Mucosa of descending colon (tissue), 3 donors: ENCODE measurements around the gene VPS29. TPM values are rescaled to one million over a fixed set of nuclear protein-coding genes. Genes with fewer than 3 reads are reported as not detected.

Experiments used
- ATAC-seq: fragments of 200-7000 bp; cut with Tn5 transposase; one replicate; pipeline ENCODE4 v1.9.1; 2020; ENCODE audit warnings: mild to moderate bottlenecking, moderate library complexity
- DNase-seq, 3 donors: peaks; one replicate each; pipeline ENCODE4 v3.0.0-alpha.2; 2020
- H3K36me3 ChIP-seq: fragments of 200-600 bp; one replicate; pipeline ENCODE4 v1.8.0; 2021; ENCODE audit warnings: low read depth, mild to moderate bottlenecking
- H3K4me1 ChIP-seq: fragments of 200-600 bp; one replicate; pipeline ENCODE4 v1.8.0; 2021; ENCODE audit warnings: low read depth, mild to moderate bottlenecking
- H3K4me3 ChIP-seq: fragments of 200-600 bp; one replicate; pipeline ENCODE4 v1.8.0; 2021; ENCODE audit warnings: mild to moderate bottlenecking
- H3K9me3 ChIP-seq: fragments of 200-600 bp; one replicate; pipeline ENCODE4 v1.8.0; 2021; ENCODE audit warnings: mild to moderate bottlenecking
- intact Hi-C, 2 donors: fragments of 100-400 bp; cut with DNase I in 1 of 2; cut with micrococcal nuclease in 1 of 2; formaldehyde crosslinking; loops; one replicate each; pipeline versions ENCODE4 v1.11.0 to v1.11.1; 2022; cut with DNase I, micrococcal nuclease
- long read RNA-seq, 2 donors: library from polyadenylated mRNA; unstranded; transcript quantifications; one replicate each; pipeline ENCODE4 v2.0.0, GENCODE V29; 2019 to 2021
- total RNA-seq, 3 donors: library from RNA; stranded (reverse); fragmentation: NEBNext Ultra II Directional in 2 of 3; extraction: Animal tissue kit (Norgen Biotek cat#: 25700) in 2 of 3; gene quantifications; one replicate each; pipeline versions ENCODE4 v1.2.1 to v1.2.4, GENCODE V29; 2021 to 2023
- TF ChIP-seq, protein P1 (sequence below): fragments of 200-600 bp; IDR thresholded peaks from one replicate; pipeline ENCODE4 v1.8.0; 2022; ENCODE audit warnings: antibody characterized with exemption, mild to moderate bottlenecking
- donor health status: DM: no; HTN: no; CAD: no; lungs with moderate emphysema.
- donor health status: DM: no; HTN: no; CAD: no.
- donor health status: DM: no; HTN: yes; CAD: no.

VPS29 gene
- total RNA-seq = 100 to 1,000 TPM in 2 of 3 donors, 10 to 100 TPM in 1; 99.5 to 127 (median 121) TPM
- long read RNA-seq, donor 1, transcript VPS29-208 (2 exons, 810 nt) = minor isoform, 5 of 88 reads
- long read RNA-seq, donor 1, transcript VPS29-206 (4 exons, 1,523 nt) = major isoform, 34 of 88 reads
- long read RNA-seq, donor 1, partial matches to known transcripts = 2 of 88 reads
- long read RNA-seq, donor 1, other reads (novel, unspliced or antisense) = 43 of 88 reads
- long read RNA-seq, donor 2, transcript VPS29-206 (4 exons, 1,523 nt) = major isoform, 40 of 126 reads
- long read RNA-seq, donor 2, transcript VPS29-207 (5 exons, 818 nt) = minor isoform, 6 of 126 reads
- long read RNA-seq, donor 2, transcript VPS29-208 (2 exons, 810 nt) = minor isoform, 5 of 126 reads
- long read RNA-seq, donor 2, partial matches to known transcripts = 7 of 126 reads
- long read RNA-seq, donor 2, other reads (novel, unspliced or antisense) = 66 of 126 reads

DNA sequence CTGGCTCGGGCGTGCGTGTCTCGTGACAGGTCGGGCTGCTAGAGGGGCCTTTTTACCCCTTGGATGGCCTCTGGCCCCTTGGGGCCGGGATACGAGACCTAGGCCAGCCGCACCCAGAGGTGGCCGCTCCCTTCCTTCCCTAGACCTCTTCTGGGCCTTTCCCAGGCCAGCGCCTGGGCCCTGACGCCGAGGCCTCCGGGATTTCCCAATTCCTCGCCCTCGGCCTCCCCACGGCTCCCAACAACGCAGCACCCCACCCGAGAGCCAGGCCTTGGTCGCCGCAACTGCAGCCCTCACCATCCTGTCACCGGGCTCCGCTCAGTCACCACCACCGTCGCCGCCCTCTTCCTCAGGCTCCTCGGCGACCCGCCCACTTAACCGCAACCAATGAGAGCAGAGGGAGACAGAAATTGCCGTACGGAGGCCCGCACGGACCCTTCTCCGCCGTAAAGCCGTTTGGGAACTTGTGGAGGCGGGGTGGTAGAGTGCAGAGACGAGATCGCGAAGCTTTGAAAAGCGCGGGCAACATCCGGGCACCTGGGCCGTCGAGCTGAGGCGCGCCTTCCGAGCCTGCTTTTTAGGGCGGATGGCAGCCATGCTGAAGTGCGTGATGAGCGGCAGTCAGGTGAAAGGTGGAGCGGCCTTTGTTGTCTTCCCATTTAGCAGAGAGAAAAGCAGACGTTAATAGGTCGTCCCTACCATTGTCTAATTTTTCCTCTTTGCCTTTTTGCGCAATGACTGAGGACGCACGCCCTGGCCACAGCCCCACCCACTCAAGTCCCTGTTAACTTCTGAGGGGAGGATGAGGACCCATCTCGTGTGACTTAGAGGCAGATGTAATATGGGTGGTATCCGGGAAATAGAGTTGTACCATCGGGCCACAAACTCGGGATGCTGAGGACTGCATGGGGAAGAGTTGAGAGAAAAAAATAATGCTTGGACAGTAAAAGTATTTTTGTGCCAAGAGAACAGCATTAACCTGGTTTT, at the start of gene VPS29, which contains the start of gene RAD9B:
Gene VPS29, minus strand, starts transcription at position 360 of the 987 bp plus-strand sequence. Its CDS starts 60 bp downstream, at position 300.
Gene RAD9B, plus strand, starts transcription at position 580 of the 987 bp plus-strand sequence. Its CDS starts 7 bp downstream, at position 587.
- TF ChIP-seq, protein P1, sequence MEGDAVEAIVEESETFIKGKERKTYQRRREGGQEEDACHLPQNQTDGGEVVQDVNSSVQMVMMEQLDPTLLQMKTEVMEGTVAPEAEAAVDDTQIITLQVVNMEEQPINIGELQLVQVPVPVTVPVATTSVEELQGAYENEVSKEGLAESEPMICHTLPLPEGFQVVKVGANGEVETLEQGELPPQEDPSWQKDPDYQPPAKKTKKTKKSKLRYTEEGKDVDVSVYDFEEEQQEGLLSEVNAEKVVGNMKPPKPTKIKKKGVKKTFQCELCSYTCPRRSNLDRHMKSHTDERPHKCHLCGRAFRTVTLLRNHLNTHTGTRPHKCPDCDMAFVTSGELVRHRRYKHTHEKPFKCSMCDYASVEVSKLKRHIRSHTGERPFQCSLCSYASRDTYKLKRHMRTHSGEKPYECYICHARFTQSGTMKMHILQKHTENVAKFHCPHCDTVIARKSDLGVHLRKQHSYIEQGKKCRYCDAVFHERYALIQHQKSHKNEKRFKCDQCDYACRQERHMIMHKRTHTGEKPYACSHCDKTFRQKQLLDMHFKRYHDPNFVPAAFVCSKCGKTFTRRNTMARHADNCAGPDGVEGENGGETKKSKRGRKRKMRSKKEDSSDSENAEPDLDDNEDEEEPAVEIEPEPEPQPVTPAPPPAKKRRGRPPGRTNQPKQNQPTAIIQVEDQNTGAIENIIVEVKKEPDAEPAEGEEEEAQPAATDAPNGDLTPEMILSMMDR = no peak

DNA sequence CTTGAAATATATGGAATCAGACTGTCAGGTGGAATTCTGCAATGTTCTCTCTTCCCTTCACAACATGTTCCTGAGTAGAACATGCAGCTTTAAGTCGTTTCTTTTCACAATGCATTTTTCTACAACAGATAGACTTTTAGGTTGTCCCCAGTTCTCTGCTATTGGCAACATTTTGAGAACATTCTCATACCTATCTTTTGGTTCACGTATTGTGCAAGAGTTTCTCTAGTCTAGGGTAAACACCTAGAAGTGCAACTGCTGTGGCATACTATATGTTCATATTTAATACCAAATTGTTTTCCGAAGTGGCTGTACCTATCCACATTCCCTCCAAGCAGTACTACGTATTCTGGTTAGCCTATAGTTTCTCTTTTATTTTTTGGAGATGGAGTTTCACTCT, 49.1 kb upstream of the VPS29 start:
- TF ChIP-seq, protein P1 = no peak
- H3K9me3 ChIP-seq = no peaks in the 10 kb centered on the region
- H3K4me3 ChIP-seq = no peak overlapping the region
- intact Hi-C loops = loop anchor here in 1 of 2 donors (5.0 kb wide), 1 partner anchor 51 kb away; no protein-coding TSS in a partner anchor
- no peak for ATAC-seq
- H3K36me3 ChIP-seq = no peaks in the 10 kb centered on the region
- H3K4me1 ChIP-seq = peaks cover 4% of the 10 kb centered on the region
- DNase-seq = no peak

More for the DNA sequence above, at the start of gene VPS29, which contains the start of gene RAD9B:
- ATAC-seq = peak; percentile 99
- Histone ChIP-seq H3K4me3 (peak within 1 kb of the TSS; percentile 86), H3K4me1 (peaks cover 13% of the 10 kb centered on the region), H3K9me3 (no peaks in the 10 kb centered on the region), H3K36me3 (no peaks in the 10 kb centered on the region)
- DNase-seq = peak; percentile 99
- intact Hi-C loops = no loop called here

DNA sequence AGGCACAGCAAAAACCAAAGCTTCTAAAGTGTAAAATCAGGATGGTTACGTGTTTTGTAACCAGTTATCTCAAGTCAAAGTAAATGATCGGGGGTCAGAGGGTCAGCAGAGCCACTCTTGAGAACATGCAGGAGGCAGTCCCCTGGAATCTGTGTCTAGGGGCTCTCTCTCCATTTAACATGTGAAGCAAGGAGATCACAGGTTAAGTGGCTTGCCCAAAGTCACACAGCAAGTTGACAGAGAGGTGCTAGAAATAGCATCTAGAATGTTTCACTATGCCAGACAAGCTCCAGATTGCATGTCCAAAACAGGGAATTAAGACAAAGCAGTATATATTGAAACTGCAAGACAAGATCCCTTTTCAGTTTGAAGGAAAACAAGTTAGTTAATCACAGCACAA, 47.8 kb upstream of the VPS29 start:
- Histone ChIP-seq H3K36me3 (no peaks in the 10 kb centered on the region), H3K9me3 (no peaks in the 10 kb centered on the region), H3K4me3 (no peak overlapping the region), H3K4me1 (peaks cover under 1% of the 10 kb centered on the region)
- TF ChIP-seq, protein P1 = no peak
- DNase-seq (no peak), ATAC-seq (no peak)
- intact Hi-C loops = loop anchor here in 1 of 2 donors (5.0 kb wide), 1 partner anchor 53 kb away; no protein-coding TSS in a partner anchor

DNA sequence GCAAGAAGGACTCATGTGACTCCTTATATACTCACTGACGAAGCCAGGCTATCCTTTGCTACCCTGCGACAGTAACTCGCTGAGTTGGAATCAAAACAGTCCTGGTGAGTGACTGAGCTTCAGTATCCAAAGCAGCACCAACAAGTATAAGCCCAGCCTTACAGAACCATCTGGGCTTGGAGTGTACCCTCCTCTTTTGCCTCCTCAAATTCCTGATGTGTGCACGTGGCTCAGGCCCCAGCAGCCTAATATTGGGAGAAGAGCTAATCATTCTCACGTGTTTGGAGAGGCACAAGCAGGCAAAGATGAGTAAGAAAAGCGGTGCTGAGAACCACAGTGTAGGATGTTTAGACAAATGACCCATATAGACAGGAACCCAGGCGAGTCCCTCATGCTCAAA, 46.8 kb upstream of the VPS29 start:
- no peak for ATAC-seq
- no peak for DNase-seq
- peaks cover 11% of the 10 kb centered on the region for H3K4me1 ChIP-seq
- H3K4me3 ChIP-seq = no peak overlapping the region
- TF ChIP-seq, protein P1 = no peak
- intact Hi-C loops = no loop called here
- no peaks in the 10 kb centered on the region for H3K9me3 ChIP-seq
- no peaks in the 10 kb centered on the region for H3K36me3 ChIP-seq

DNA sequence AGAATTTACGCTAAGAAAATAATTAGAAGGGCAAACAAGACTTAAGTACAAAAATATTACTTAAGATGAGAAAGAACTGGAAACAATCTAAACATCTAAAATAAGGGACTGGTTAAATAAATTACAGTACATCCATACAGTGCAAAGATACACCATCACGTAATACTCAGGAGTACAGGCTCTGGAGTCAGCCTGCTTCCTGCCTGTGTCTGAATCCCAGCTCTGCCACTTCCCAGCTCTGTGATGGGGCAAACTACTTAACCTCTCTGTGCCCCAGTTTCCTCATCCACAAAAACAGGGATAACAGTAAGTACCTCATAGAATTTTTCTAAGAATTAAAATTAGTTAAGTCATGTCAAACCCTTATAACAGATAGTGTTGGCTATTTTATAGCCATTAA, 45.2 kb upstream of the VPS29 start:
- intact Hi-C loops = no loop called here
- Histone ChIP-seq H3K36me3 (no peaks in the 10 kb centered on the region), H3K4me1 (peaks cover 21% of the 10 kb centered on the region), H3K9me3 (no peaks in the 10 kb centered on the region), H3K4me3 (no peak overlapping the region)
- ATAC-seq (no peak), DNase-seq (no peak)
- TF ChIP-seq, protein P1 = no peak
